Measurements from ENCODE around the gene TIA1.

TIA1 gene

GRCh38 chr2:70214365-70214764, 34.1 kb downstream of the TIA1 start:
- no peak for DNase-seq (ENCODE audit: extremely low read depth, low read depth)
- no peak for TF ChIP-seq CTCF (IDR thresholded peaks at IDR 0.05; ENCODE audit: low read depth, low read length, missing control alignments)
- no peak overlapping the region for H3K4me3 ChIP-seq (replicated peaks; ENCODE audit: low read depth, low read length)

- DNase-seq (ENCODE audit: extremely low read depth, low read depth), result no peak
- TF ChIP-seq CTCF (IDR thresholded peaks at IDR 0.05; ENCODE audit: low read depth, low read length, missing control alignments), result no peak
- no peak overlapping the region for H3K4me3 ChIP-seq (replicated peaks; ENCODE audit: low read depth, low read length)
Measured at GRCh38 chr2:70212298-70212932, 36.0 kb downstream of the TIA1 start.

GRCh38 chr2:70211595-70211994, 36.8 kb downstream of the TIA1 start:
- no peak for TF ChIP-seq CTCF (IDR thresholded peaks at IDR 0.05; ENCODE audit: low read depth, low read length, missing control alignments)
- no peak overlapping the region for H3K4me3 ChIP-seq (replicated peaks; ENCODE audit: low read depth, low read length)
- DNase-seq (ENCODE audit: extremely low read depth, low read depth), result no peak

- TF ChIP-seq CTCF (IDR thresholded peaks at IDR 0.05; ENCODE audit: low read depth, low read length, missing control alignments), result no peak
- H3K4me3 ChIP-seq (replicated peaks; ENCODE audit: low read depth, low read length), result no peak overlapping the region
- no peak for DNase-seq (ENCODE audit: extremely low read depth, low read depth)
Measured at GRCh38 chr2:70204452-70204851, 44.0 kb downstream of the TIA1 start.

GRCh38 chr2:70203086-70203485, 45.3 kb downstream of the TIA1 start:
- DNase-seq (ENCODE audit: extremely low read depth, low read depth), result no peak
- no peak for TF ChIP-seq CTCF (IDR thresholded peaks at IDR 0.05; ENCODE audit: low read depth, low read length, missing control alignments)

GRCh38 chr2:70202236-70202806, 46.1 kb downstream of the TIA1 start:
- DNase-seq (ENCODE audit: extremely low read depth, low read depth), result no peak
- no peak for TF ChIP-seq CTCF (IDR thresholded peaks at IDR 0.05; ENCODE audit: low read depth, low read length, missing control alignments)
- H3K4me3 ChIP-seq (replicated peaks; ENCODE audit: low read depth, low read length), result no peak overlapping the region

More at GRCh38 chr2:70203086-70203485, 45.3 kb downstream of the TIA1 start:
- H3K4me3 ChIP-seq (replicated peaks; ENCODE audit: low read depth, low read length), result no peak overlapping the region
